Right cardiac atrium (tissue), 5 donors: Measurements from ENCODE around the gene NPAS2. TPM values are rescaled to one million over a fixed set of nuclear protein-coding genes. Genes with fewer than 3 reads are reported as not detected.
A peak's percentile ranks its signal among the peaks of the same experiment; 100 is the strongest.

Experiments used
- ATAC-seq, 2 donors: fragments of 200-7000 bp; cut with Tn5 transposase; one replicate each; pipeline versions ENCODE4 v1.8.0 to v1.9.1; 2020; ENCODE audit warnings: moderate library complexity in 2 of 2, mild to moderate bottlenecking in 1 of 2
- DNase-seq, 3 donors: peaks; one replicate each; pipeline ENCODE4 v3.0.0-alpha.2; 2020
- H3K27ac ChIP-seq: one replicate; pipeline ENCODE4 v1.5.1; 2013; ENCODE audit warnings: mild to moderate bottlenecking, low read length, control low read depth, moderate library complexity
- H3K27me3 ChIP-seq: one replicate; pipeline ENCODE4 v1.6.1; 2013; ENCODE audit not compliant: control insufficient read depth, insufficient read depth
- H3K4me1 ChIP-seq: one replicate; pipeline ENCODE4 v1.6.1; 2013; ENCODE audit warnings: low read length; ENCODE audit not compliant: control insufficient read depth, insufficient read depth
- H3K4me3 ChIP-seq: one replicate; pipeline ENCODE4 v1.5.1; 2013; ENCODE audit warnings: low read length, control low read depth
- H3K9me3 ChIP-seq: one replicate; pipeline ENCODE4 v1.6.1; 2013; ENCODE audit warnings: low read length; ENCODE audit not compliant: control insufficient read depth
- WGBS: extraction: QIAGEN DNeasy Blood & Tissue Kit; methylation state at CpG from one replicate; pipeline ENCODE4 v1.1.7; 2013; 5-methylcytosine and 5-hydroxymethylcytosine counted together
- intact Hi-C, 4 donors: fragments of 100-400 bp; cut with DNase I; formaldehyde crosslinking; loops; one replicate each; pipeline versions ENCODE4 v1.11.0 to v1.14.0; 2022 to 2023
- polyA plus RNA-seq: library from polyadenylated mRNA; stranded (reverse); fragments of 200-250 nt; gene quantifications from one replicate; pipeline ENCODE4 v1.2.3, GENCODE V29; 2013
- total RNA-seq, 4 donors: library from RNA; stranded (reverse); fragmentation: NEBNext Ultra II Directional; extraction: Animal tissue kit (Norgen Biotek cat#: 25700); gene quantifications; one replicate each; pipeline ENCODE4 v1.2.1, GENCODE V29; 2021
- donor health status: healthy with polysubstance abuse.
- donor health status: DM: no; HTN: yes; CAD: no.
- donor health status: DM: no; HTN: no; CAD: no.
- donor health status: DM: no; HTN: yes; CAD: no; lungs with severe emphysema.
- donor health status: DM: yes; HTN: yes; CAD: no.

NPAS2 gene
- total and polyA plus RNA-seq, 5 donors, result 36.8 to 53.4 (median 40.1) TPM

DNA sequence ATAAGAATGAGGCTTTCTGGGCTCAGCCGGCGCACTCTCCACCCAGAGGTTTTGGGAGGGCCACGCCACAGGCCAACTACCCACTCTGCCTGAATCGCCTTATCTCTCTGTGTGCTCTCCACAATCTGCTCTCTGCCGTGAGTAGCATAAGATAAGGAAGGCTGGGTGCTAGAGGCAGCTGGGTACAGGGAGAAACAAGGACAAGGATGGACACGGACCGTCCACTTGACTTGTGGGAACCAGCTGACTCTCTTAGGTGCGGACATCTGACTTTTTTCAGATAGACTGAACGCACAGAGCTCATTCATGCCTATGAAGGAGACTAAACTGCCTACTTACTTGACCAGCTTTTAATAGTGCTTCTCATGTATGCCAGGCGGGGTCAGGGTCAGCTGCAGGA, 14.3 kb downstream of the NPAS2 start:
- Histone ChIP-seq H3K27ac (peak overlapping the region; percentile 70), H3K9me3 (no peaks in the 10 kb centered on the region), H3K4me1 (peaks cover 11% of the 10 kb centered on the region), H3K4me3 (no peak overlapping the region), H3K27me3 (no peaks in the 10 kb centered on the region)
- DNase-seq (no peak), ATAC-seq (peak; percentile 44 to 82)
- WGBS, result 66% methylated on average over 10 of the region's 10 CpGs
- intact Hi-C loops, result no loop called here

DNA sequence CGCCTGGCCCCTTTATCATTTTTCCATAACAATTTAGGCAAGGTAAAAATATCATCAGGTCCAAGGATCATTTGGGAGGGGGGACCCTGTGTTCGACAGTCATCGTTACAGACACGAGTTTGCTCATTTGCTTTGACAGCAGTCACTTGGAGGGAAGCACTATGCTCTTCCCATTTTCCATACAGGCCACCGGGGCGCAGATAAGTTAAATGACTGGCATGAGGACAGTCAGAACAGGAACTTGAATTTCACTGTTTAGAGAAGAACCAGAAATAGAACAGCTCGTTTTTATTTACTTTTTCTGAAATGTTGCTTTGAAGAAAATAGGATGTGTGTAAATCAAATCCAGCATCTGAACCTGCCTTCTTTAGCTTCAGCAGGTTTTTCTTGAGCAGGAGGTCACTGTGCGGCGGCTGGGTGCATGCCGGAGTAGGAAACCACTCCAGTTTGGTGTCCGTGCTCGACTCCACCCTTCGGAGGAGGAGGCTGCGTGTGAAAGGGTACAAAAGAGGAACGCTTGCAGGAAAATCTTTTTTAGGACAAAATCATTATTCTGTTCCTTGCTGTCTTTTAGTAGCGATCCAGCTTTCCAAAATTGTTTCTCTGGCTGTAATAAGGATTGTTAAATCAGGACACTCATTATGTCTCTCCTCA, 15.2 kb downstream of the NPAS2 start:
- Histone ChIP-seq H3K9me3 (no peaks in the 10 kb centered on the region), H3K4me1 (peaks cover 11% of the 10 kb centered on the region), H3K27ac (no peak overlapping the region), H3K4me3 (no peak overlapping the region), H3K27me3 (no peaks in the 10 kb centered on the region)
- intact Hi-C loops, result no loop called here
- WGBS, result 62% methylated on average over 16 of the region's 16 CpGs
- DNase-seq (peak in 1 of 3 donors; percentile 52), ATAC-seq (peak in 1 of 2 donors; percentile 18)

DNA sequence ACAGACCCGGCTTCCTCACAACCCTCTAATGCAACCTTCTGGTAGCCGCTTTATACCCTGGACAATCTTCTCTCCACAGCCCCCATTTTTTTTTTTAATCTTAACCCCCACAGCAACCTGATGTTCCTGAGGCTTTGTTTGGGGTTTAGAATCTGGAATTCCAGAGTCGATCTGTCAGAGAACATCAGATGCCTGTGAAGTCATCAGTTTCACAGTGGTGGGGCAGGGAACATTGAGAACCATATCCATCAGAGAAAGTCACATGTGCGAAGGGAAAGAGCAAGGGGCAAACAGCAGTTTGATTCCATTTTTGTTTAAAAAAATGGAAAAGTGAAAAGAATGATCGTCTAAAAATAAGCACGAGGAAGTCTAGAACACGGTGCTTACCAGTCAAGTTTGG, 20.6 kb downstream of the NPAS2 start:
- H3K4me1 ChIP-seq, result peaks cover 14% of the 10 kb centered on the region
- H3K9me3 ChIP-seq, result no peaks in the 10 kb centered on the region
- H3K27ac ChIP-seq, result no peak overlapping the region
- DNase-seq (no peak), ATAC-seq (no peak)
- intact Hi-C loops, result no loop called here
- H3K27me3 ChIP-seq, result no peaks in the 10 kb centered on the region
- WGBS, result 59% methylated on average over 7 of the region's 7 CpGs
- H3K4me3 ChIP-seq, result no peak overlapping the region

DNA sequence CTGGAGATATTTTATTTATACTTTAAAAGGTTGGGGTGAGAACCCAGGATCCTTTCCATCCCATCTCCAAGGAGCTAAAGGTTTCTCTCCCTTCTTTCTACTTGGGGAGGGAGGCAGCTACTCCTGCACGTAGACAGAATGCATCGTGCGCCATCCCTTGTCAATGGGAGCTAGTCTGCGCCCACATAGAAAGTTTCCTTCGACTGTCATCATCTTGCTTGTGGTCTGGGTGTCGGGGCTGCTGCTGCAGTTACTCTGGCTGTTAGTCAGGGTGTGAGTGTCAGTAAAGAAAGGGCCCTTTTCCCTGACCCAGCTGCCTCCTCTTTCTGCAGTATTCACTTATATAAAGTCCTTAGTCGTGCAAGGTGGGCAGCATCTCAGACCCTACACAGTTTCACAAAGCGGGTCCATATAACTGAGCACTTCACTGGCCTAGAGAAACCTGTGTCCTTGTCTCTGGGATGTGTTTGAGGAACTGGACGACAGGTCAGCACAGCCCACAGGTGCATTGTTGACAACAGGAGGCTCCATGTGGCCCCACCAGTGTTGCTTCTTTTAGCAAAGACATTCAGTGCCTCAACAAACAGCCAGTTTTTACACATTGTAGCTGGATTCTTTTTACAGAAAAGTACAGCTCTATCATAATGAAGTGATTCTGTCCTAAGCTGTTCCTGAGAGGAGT, 22.4 kb downstream of the NPAS2 start:
- Histone ChIP-seq H3K27ac (no peak overlapping the region), H3K27me3 (no peaks in the 10 kb centered on the region), H3K9me3 (no peaks in the 10 kb centered on the region), H3K4me1 (peaks cover 11% of the 10 kb centered on the region), H3K4me3 (no peak overlapping the region)
- ATAC-seq (no peak), DNase-seq (no peak)
- WGBS, result 91% methylated on average over 9 of the region's 9 CpGs
- intact Hi-C loops, result no loop called here

DNA sequence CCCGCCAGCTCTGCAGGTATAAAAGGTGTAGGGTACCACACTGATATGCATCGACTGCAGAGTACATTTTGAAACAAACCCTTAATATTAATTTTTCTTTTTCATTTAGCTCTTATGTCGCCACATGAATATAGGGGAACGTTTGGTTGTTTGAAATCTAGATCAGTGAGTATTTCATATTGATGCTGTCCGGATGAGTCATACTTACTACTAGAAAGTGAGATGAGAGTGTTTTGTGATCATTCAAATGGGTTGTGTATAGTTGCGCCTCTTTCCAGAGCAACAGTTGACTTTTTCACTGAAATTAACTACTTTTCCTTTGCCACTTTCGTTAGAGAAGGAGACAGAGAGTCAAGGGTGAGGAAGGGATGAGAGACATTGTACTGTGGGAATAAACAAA, 24.6 kb downstream of the NPAS2 start:
- WGBS, result 77% methylated on average over 7 of the region's 7 CpGs
- ATAC-seq (no peak), DNase-seq (no peak)
- Histone ChIP-seq H3K27ac (no peak overlapping the region), H3K4me3 (no peak overlapping the region), H3K27me3 (no peaks in the 10 kb centered on the region), H3K9me3 (no peaks in the 10 kb centered on the region), H3K4me1 (peaks cover 11% of the 10 kb centered on the region)
- intact Hi-C loops, result no loop called here

DNA sequence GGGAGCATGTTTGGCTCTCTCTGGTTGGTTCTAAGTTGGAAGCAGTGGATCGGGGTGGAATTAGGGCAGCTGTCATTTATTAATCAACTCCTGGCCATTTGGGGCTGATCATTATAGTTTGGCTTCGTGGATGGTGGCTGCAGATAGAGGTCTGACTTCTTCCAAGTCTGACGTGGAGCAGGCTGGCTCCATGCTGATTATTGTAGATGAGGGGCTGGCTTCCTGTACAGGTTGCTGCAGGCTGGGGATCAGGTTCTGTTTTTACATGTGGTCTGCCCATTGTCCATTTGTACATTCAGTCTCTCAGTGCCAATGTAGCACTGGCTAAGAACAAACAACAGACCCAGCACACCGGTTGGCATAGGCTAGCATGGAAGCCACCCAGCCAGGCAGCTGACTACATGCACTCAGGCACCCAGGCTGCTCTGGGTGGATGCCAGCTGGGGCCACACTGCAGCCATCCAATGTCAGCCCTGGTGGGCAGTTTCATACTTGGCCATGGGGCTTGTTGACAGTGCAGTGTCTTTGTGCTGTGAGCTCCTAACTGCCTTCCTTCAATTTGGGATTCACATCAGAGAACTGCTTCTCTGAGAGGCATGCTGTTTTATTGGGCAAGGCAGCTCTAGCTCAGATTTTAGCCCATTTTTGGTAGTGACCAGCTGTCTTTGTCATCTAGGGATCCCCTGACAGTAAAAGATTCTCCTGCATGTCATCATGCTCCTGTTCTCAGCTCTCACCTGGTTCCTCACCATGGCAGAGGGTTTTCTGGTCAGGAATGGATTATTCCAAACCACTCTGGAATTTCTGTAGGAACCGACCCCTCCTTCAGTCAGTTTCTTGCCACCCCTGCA, 25.4 kb downstream of the NPAS2 start:
- DNase-seq (peak; percentile 55 to 87 (median 84)), ATAC-seq (peak; percentile 71 to 89)
- H3K27me3 ChIP-seq, result no peaks in the 10 kb centered on the region
- H3K4me3 ChIP-seq, result no peak overlapping the region
- peak overlapping the region; percentile 46 for H3K27ac ChIP-seq
- no peaks in the 10 kb centered on the region for H3K9me3 ChIP-seq
- H3K4me1 ChIP-seq, result peaks cover 11% of the 10 kb centered on the region
- intact Hi-C loops, result no loop called here
- 73% methylated on average over 5 of the region's 5 CpGs for WGBS

DNA sequence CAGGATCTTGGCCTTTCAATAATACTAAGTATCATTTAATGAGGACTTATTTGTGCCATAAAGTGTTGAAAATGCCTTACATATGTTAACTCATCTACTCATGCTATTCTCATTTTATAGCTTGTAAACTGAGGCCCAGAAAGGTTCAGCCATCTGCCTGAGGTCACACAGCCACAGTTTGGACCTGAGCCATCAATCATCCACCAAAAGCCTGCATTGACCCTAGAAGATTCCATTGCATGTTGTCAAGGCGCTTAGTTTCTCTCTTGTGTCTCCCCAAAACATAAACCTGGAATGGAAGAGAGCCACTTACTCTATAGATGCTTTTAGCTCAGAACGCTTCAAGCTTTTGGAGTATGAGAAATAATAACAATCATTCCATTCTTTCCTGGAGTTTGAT, 26.8 kb downstream of the NPAS2 start:
- Histone ChIP-seq H3K27me3 (no peaks in the 10 kb centered on the region), H3K9me3 (no peaks in the 10 kb centered on the region), H3K4me1 (peaks cover 11% of the 10 kb centered on the region), H3K27ac (no peak overlapping the region), H3K4me3 (no peak overlapping the region)
- intact Hi-C loops, result no loop called here
- ATAC-seq (no peak), DNase-seq (no peak)
- 94% methylated on average over 2 of the region's 2 CpGs for WGBS

DNA sequence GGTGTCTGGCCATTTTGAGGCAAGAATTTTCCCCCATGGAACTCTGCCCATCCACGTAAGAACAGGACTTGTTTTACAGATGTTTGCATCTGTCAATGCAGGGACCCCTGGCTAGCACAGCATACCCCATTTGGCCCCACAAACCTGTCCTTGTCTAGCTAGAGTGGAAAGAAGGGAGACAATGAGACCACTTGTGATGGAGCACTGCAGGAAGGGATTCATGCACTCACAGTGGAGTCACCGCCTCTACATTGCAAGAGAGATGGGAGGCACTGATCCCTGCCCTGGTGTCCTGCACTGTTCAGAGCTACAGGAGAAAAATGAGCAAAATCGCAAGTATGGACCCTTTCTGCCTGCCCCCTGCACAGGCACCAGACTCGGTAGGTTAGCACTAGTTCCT, 32.5 kb downstream of the NPAS2 start:
- no peak for DNase-seq
- no peak overlapping the region for H3K4me3 ChIP-seq
- H3K9me3 ChIP-seq, result no peaks in the 10 kb centered on the region
- no peak for ATAC-seq
- intact Hi-C loops, result no loop called here
- no peak overlapping the region for H3K27ac ChIP-seq
- H3K4me1 ChIP-seq, result peaks cover 6% of the 10 kb centered on the region
- no peaks in the 10 kb centered on the region for H3K27me3 ChIP-seq
- 86% methylated on average over 4 of the region's 4 CpGs for WGBS

DNA sequence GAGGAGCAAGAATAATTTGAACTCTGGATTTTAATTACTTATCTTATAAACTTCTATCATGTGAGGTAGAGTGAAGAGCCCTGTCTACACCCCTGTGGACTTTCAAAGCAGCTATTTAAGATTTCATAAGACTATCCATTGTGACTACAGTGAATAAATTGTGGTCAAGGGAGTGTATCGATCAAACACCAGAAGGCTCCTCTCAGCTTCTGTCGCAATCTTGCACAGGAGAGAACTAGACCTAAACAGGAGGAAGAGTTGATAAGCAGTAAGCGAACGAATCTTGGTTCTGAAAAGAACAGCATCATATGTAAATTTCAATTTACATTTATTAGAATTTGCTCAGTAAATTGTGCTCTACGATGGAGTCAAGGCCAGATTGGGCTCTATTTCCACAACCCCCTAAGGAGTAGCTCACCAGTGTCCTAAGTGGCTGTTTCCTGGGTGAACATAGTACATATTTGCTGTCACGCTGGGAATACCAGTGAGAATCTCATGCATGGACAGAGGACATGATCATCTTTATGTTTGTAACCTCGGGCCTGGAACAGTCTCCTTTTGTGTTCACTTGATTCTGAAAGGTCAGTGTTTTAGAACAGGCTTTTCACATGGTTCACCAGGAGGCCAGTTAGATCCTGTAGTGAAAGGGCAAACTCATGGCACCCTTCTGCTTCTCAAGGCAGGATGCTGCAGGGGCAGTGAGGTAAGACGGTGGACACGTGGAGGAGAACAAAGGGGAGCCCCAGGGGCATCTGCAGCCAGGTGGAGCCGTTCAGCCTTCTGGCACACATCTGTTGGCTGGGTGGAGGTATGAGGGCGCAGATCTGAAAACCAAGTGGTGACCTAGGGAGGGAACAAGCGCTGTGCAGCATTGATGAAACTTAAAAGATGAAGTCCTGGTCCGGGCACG, 33.3 kb downstream of the NPAS2 start:
- ATAC-seq (no peak), DNase-seq (no peak)
- H3K4me3 ChIP-seq, result no peak overlapping the region
- no peaks in the 10 kb centered on the region for H3K9me3 ChIP-seq
- intact Hi-C loops, result no loop called here
- H3K4me1 ChIP-seq, result peaks cover 9% of the 10 kb centered on the region
- 83% methylated on average over 14 of the region's 14 CpGs for WGBS
- no peaks in the 10 kb centered on the region for H3K27me3 ChIP-seq
- H3K27ac ChIP-seq, result no peak overlapping the region

DNA sequence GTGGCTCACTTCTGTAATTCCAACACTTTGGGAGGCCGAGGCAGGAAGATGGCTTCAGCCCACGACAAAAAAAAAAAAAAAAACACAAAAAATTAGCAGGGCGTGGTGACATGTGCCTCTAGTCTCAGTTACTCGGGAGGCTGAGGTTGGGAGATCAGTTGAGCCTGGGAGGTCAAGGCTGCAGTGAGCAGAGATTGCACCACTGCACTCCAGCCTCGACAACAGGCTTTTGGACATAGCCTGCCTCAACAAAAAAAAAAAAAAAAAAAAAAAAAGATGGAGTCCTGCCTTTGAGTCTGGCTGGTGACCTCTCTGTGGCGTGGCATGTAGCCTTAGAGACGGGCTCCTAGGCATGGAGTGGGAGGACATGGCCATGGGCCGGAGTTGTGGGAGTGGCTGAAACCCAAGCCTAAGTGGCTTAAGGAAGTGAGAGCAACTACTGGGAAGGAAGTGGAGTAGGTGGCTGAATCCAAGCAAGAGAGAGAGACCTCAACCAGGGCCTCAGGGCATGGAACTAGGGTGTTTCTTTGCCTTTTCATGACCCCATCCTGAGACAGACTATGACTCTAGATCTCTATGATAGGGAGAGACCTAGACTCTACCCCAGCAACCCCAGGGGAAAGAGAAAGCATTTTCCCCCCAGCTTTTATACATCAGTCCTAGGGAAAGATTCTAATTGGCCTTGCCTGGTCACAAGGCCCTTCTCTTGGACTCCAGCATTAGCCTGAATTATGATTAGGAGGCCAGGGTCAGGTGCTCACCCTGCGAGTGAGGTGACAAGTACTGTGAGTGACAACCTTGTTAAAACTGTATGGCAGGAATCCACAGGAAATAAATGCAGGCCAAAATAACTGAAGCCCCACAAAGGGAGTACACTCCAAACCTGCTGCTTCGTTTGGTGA, 34.2 kb downstream of the NPAS2 start:
- ATAC-seq, result peak; percentile 53 to 62

More for the DNA sequence above, 34.2 kb downstream of the NPAS2 start:
- WGBS, result 80% methylated on average over 10 of the region's 10 CpGs
- no peak overlapping the region for H3K4me3 ChIP-seq
- no peaks in the 10 kb centered on the region for H3K9me3 ChIP-seq
- intact Hi-C loops, result no loop called here
- peak in 2 of 3 donors; percentile 19 to 52 for DNase-seq
- peaks cover 9% of the 10 kb centered on the region for H3K4me1 ChIP-seq
- H3K27ac ChIP-seq, result peak overlapping the region; percentile 3
- no peaks in the 10 kb centered on the region for H3K27me3 ChIP-seq
